GDM1 (cell line): ENCODE data around the gene NCAM1.

Experiments used
- DNase-seq: peaks from one replicate; lab custom pipeline; 2025; lab: John Stamatoyannopoulos, UW

Gene NCAM1

GRCh38 chr11:113311536-113311935, 350.3 kb downstream of the NCAM1 start:
- no peak for DNase-seq

GRCh38 chr11:113313601-113314000, 352.4 kb downstream of the NCAM1 start:
- no peak for DNase-seq

GRCh38 chr11:113314065-113314388, 352.8 kb downstream of the NCAM1 start:
- DNase-seq = no peak

GRCh38 chr11:113314389-113315301, 353.4 kb downstream of the NCAM1 start, which contains the start of gene TTC12:
Gene TTC12, plus strand, starts transcription at chr11:113314583. Its CDS starts 1,675 bp downstream, at chr11:113316258.
- no peak for DNase-seq

GRCh38 chr11:113315811-113316210, 354.6 kb downstream of the NCAM1 start:
- no peak for DNase-seq

- DNase-seq = no peak
Observed at GRCh38 chr11:113316256-113316655, 355.0 kb downstream of the NCAM1 start.

- DNase-seq = no peak
Observed at GRCh38 chr11:113317339-113317738, 356.1 kb downstream of the NCAM1 start.

- no peak for DNase-seq
Observed at GRCh38 chr11:113319085-113319484, 357.9 kb downstream of the NCAM1 start.

GRCh38 chr11:113322158-113322557, 360.9 kb downstream of the NCAM1 start:
- no peak for DNase-seq

- no peak for DNase-seq
Observed at GRCh38 chr11:113324250-113324649, 363.0 kb downstream of the NCAM1 start.
